ENCODE data around the gene FXYD4. TPM values are rescaled to one million over a fixed set of nuclear protein-coding genes. Genes with fewer than 3 reads are reported as not detected.

Gene FXYD4
- total RNA-seq, 1 donor from 2014 or later, result not detected

DNA sequence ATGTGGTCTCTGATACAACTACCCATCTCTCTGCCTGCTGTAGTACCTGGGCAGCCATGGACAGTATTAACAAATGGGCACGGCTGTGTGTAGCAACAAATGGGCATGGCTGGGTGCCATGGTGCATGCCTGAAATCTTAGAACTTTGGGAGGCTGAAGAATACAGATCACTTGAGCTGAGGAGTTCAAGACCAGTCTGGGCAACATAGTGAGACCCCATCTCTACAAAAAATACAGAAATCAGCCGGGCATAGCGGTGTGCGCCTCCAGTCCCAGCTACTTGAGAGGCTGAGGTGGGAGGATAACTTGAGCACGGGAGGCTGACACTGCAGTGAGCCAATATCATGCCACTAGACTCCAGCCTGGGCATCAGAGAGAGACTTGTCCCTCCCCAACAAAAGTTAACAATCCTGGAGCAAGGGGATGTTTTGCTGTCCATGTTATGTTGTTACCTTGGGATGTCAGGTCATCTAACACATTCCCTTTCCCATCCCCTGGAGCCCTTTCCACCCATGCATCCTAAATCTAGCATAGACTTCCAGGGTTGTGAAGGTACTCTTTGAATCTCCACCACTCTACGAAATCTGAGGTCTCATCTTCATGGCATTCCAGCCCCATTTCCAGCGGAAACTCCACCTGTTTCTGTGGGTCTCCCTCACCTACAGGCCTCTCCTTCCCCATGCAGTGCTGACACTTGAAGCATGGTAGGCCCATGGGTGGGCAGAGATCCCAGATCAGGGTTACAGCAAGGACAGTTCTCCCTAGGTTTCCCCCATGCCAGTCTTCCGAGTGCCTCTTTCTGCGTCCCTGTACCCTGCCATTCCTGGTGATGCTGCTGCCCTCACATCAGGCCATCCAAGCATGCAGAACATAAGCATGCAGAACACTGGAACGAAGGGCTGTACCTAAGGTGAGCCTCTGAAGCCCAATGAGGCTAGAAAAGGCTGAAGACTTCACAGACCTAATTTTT is 13.1 kb downstream of the FXYD4 start:
- no peak overlapping the region for H3K4me3 Mint-ChIP-seq (ENCODE audit: unreplicated experiment)
- TF ChIP-seq, protein P1, sequence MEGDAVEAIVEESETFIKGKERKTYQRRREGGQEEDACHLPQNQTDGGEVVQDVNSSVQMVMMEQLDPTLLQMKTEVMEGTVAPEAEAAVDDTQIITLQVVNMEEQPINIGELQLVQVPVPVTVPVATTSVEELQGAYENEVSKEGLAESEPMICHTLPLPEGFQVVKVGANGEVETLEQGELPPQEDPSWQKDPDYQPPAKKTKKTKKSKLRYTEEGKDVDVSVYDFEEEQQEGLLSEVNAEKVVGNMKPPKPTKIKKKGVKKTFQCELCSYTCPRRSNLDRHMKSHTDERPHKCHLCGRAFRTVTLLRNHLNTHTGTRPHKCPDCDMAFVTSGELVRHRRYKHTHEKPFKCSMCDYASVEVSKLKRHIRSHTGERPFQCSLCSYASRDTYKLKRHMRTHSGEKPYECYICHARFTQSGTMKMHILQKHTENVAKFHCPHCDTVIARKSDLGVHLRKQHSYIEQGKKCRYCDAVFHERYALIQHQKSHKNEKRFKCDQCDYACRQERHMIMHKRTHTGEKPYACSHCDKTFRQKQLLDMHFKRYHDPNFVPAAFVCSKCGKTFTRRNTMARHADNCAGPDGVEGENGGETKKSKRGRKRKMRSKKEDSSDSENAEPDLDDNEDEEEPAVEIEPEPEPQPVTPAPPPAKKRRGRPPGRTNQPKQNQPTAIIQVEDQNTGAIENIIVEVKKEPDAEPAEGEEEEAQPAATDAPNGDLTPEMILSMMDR (IDR thresholded peaks at IDR 0.05), result no peak
- H3K27ac Mint-ChIP-seq (ENCODE audit: unreplicated experiment), result peak overlapping the region; percentile 12
- no peaks in the 10 kb centered on the region for H3K9me3 Mint-ChIP-seq (ENCODE audit: low read depth)
- peaks cover 25% of the 10 kb centered on the region for H3K36me3 Mint-ChIP-seq (ENCODE audit: low read depth)
- H3K27me3 Mint-ChIP-seq (ENCODE audit: low read depth), result no peaks in the 10 kb centered on the region
- H3K4me1 Mint-ChIP-seq (ENCODE audit: low read depth), result peaks cover 13% of the 10 kb centered on the region
- DNase-seq (ENCODE audit: low spot score), result peak; percentile 35

DNA sequence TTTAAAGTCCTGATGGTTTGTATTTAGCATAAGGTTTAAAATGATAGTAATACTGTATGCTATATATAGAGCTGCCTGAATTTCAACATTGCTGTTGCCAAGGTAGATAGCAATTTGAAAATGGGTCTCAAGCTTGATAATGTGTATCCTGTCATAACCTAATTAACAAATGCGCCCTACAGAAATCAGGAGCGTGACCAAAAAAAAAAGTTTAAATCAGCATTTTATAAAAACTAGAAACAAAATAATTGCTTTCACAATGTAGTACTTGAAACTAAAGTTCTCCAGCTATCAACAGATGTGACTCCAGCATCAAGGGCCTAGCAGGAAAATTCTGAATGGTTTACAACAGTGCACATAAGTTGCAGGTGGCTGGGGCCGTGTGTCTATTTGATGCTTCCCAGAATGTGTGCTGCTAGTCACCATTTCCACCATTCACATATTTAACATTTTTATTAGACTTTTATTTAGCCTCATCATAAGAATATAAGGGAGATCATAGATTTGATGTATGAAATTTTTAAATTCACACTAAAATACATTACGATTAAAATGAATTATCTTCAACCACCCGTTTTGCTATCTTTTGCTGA is 14.1 kb downstream of the FXYD4 start:
- H3K27ac Mint-ChIP-seq (ENCODE audit: unreplicated experiment), result no peak overlapping the region
- TF ChIP-seq, protein P1 (IDR thresholded peaks at IDR 0.05), result no peak
- peaks cover 30% of the 10 kb centered on the region for H3K36me3 Mint-ChIP-seq (ENCODE audit: low read depth)
- no peaks in the 10 kb centered on the region for H3K9me3 Mint-ChIP-seq (ENCODE audit: low read depth)
- H3K4me1 Mint-ChIP-seq (ENCODE audit: low read depth), result peaks cover 17% of the 10 kb centered on the region
- no peak overlapping the region for H3K4me3 Mint-ChIP-seq (ENCODE audit: unreplicated experiment)
- DNase-seq (ENCODE audit: low spot score), result peak; percentile 11
- no peaks in the 10 kb centered on the region for H3K27me3 Mint-ChIP-seq (ENCODE audit: low read depth)

DNA sequence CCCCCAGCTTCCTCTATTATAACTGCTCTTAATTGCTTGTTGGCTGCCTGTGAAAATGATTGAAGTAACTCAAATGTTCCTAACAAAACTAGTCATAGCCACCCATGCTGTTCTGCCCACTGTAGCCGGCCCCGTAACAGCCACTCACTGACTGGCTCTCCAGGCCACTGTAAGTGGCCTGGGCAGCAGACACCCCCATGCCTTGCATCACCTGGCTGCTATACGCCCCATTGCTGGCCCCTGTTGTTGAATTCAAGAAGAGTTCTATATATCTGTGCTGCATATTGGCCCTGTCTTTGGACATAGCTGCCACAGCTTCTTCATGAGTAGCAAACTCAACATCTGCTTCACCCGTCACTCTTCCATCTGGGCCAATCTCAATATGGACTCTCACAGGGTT is 15.1 kb downstream of the FXYD4 start:
- H3K4me1 Mint-ChIP-seq (ENCODE audit: low read depth), result peaks cover 13% of the 10 kb centered on the region
- H3K27ac Mint-ChIP-seq (ENCODE audit: unreplicated experiment), result no peak overlapping the region
- no peaks in the 10 kb centered on the region for H3K9me3 Mint-ChIP-seq (ENCODE audit: low read depth)
- TF ChIP-seq, protein P1 (IDR thresholded peaks at IDR 0.05), result no peak
- H3K27me3 Mint-ChIP-seq (ENCODE audit: low read depth), result no peaks in the 10 kb centered on the region
- H3K4me3 Mint-ChIP-seq (ENCODE audit: unreplicated experiment), result no peak overlapping the region
- peaks cover 37% of the 10 kb centered on the region for H3K36me3 Mint-ChIP-seq (ENCODE audit: low read depth)
- peak; percentile 26 for DNase-seq (ENCODE audit: low spot score)

DNA sequence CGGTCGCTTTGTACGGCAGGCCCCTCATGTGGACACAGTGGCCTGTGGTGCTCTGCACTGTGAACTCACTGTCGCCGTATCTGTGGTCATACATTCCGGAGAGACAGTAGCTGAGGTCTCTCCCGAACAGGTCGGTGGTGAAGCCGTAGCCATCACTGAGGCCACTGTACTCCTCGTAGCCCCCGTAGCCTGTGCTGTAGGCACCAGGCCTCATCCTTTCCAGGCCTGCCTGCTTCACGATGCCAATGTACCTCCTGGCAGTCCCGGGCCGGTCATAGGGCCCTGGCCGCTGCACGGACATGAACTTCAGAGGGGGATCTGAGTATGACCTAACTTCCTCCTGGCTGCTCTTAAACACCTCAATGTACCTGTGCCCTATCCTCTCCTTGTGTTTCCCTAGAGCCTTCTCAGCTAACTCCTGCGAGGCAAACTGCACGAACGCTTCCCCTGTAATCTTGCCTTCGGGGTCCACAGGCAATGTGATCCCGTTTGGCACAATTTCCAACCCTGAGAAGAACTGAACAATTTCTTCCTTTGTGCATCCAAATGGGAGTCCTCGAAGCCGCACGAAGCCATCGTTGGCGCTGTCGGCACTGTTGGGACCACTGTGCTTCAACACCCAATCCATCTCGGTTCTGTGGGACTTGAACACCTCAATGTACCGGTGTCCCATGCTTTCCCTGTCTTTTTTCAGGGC is 15.7 kb downstream of the FXYD4 start:
- no peak overlapping the region for H3K4me3 Mint-ChIP-seq (ENCODE audit: unreplicated experiment)
- H3K9me3 Mint-ChIP-seq (ENCODE audit: low read depth), result no peaks in the 10 kb centered on the region
- H3K27me3 Mint-ChIP-seq (ENCODE audit: low read depth), result no peaks in the 10 kb centered on the region
- peaks cover 13% of the 10 kb centered on the region for H3K4me1 Mint-ChIP-seq (ENCODE audit: low read depth)
- peaks cover 41% of the 10 kb centered on the region for H3K36me3 Mint-ChIP-seq (ENCODE audit: low read depth)
- H3K27ac Mint-ChIP-seq (ENCODE audit: unreplicated experiment), result no peak overlapping the region
- TF ChIP-seq, protein P1 (IDR thresholded peaks at IDR 0.05), result no peak
- DNase-seq (ENCODE audit: low spot score), result peak; percentile 59

DNA sequence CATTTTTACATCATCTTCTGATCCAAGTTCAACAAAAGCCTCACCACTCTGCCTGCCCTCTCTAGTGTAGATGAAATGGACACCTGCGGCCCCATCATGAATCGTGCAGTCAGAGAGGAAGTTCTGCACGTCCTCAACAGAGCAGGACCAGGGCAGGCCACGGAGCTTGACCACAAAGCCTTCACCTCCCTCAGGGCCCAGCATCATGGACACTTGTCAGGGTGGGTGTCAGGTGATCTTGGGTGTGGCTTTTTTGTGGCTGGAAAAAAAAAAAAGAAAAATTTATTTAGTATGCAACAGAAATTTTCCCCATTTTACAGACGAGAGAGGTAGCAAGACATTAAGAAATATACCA is 16.2 kb downstream of the FXYD4 start:
- peaks cover 45% of the 10 kb centered on the region for H3K36me3 Mint-ChIP-seq (ENCODE audit: low read depth)
- TF ChIP-seq, protein P1 (IDR thresholded peaks at IDR 0.05), result no peak
- DNase-seq (ENCODE audit: low spot score), result peak; percentile 42
- no peaks in the 10 kb centered on the region for H3K9me3 Mint-ChIP-seq (ENCODE audit: low read depth)
- no peak overlapping the region for H3K4me3 Mint-ChIP-seq (ENCODE audit: unreplicated experiment)
- peaks cover 13% of the 10 kb centered on the region for H3K4me1 Mint-ChIP-seq (ENCODE audit: low read depth)
- no peak overlapping the region for H3K27ac Mint-ChIP-seq (ENCODE audit: unreplicated experiment)
- no peaks in the 10 kb centered on the region for H3K27me3 Mint-ChIP-seq (ENCODE audit: low read depth)
